Measurements from ENCODE around the gene TENM3. TPM values are rescaled to one million over a fixed set of nuclear protein-coding genes. Genes with fewer than 3 reads are reported as not detected.

The TENM3 gene
- total RNA-seq, 2 donors from 2014 or later, result 39.5 to 51.9 TPM

GRCh38 chr4:182205306-182205705 is 37.9 kb upstream of the TENM3 start:
- Mint-ChIP-seq H3K9me3 (no peaks in the 10 kb centered on the region), H3K4me3 (no peak overlapping the region), H3K27me3 (ENCODE audit: insufficient read depth) (no peaks in the 10 kb centered on the region), H3K4me1 (peaks cover 15% of the 10 kb centered on the region), H3K36me3 (ENCODE audit: low read depth) (no peaks in the 10 kb centered on the region), H3K27ac (no peak overlapping the region)
- WGBS, 2 experiments (ENCODE audit: insufficient coverage in 1 of 2, insufficient read length in 1 of 2), result 94 to 95% methylated on average over 4 to 9 of the region's 9 CpGs
- no peak overlapping the region for H3K27ac ChIP-seq (ENCODE audit: low read depth, low read length)
- no peak overlapping the region for H3K9ac ChIP-seq (ENCODE audit: extremely low read depth, low read length, poor library complexity, severe bottlenecking)
- H3K36me3 ChIP-seq (ENCODE audit: control insufficient read depth, insufficient read depth, low read length), result no peaks in the 10 kb centered on the region
- H3K4me3 ChIP-seq (ENCODE audit: low read length), result no peak overlapping the region
- TF ChIP-seq, protein P1, sequence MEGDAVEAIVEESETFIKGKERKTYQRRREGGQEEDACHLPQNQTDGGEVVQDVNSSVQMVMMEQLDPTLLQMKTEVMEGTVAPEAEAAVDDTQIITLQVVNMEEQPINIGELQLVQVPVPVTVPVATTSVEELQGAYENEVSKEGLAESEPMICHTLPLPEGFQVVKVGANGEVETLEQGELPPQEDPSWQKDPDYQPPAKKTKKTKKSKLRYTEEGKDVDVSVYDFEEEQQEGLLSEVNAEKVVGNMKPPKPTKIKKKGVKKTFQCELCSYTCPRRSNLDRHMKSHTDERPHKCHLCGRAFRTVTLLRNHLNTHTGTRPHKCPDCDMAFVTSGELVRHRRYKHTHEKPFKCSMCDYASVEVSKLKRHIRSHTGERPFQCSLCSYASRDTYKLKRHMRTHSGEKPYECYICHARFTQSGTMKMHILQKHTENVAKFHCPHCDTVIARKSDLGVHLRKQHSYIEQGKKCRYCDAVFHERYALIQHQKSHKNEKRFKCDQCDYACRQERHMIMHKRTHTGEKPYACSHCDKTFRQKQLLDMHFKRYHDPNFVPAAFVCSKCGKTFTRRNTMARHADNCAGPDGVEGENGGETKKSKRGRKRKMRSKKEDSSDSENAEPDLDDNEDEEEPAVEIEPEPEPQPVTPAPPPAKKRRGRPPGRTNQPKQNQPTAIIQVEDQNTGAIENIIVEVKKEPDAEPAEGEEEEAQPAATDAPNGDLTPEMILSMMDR (conservative IDR thresholded peaks at IDR 0.05), result no peak
- DNase-seq, result no peak
- peaks cover 4% of the 10 kb centered on the region for H3K4me1 ChIP-seq (ENCODE audit: control insufficient read depth, insufficient read depth, low read length)
- no peaks in the 10 kb centered on the region for H3K9me3 ChIP-seq (ENCODE audit: control insufficient read depth, low read length)
- no peaks in the 10 kb centered on the region for H3K27me3 ChIP-seq (ENCODE audit: control insufficient read depth, insufficient read depth, low read length, poor library complexity, severe bottlenecking)

DNA sequence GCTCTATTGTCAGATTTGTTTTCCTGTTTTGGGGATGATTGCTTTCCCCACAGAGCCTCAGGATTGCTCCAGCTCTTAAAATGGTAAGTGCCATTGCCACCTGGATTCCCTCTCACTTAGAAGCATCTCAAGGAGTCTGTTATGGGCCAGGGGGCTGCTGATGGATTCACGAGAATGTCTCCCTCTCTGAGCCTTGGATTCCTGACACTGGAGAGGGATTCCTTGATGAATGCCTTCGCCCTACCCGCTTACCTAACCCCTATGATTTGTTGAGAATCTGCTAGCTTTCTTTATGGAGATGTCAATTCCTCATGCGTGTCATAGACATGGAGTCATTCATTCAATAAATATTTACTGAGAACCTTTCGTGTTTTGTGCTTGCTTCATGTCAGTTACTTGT is 36.9 kb upstream of the TENM3 start:
- H3K4me3 Mint-ChIP-seq, result no peak overlapping the region
- Histone ChIP-seq H3K9ac (ENCODE audit: extremely low read depth, low read length, poor library complexity, severe bottlenecking) (no peak overlapping the region), H3K27ac (ENCODE audit: low read depth, low read length) (no peak overlapping the region), H3K4me1 (ENCODE audit: control insufficient read depth, insufficient read depth, low read length) (peaks cover 4% of the 10 kb centered on the region), H3K36me3 (ENCODE audit: control insufficient read depth, insufficient read depth, low read length) (no peaks in the 10 kb centered on the region), H3K4me3 (ENCODE audit: low read length) (no peak overlapping the region), H3K9me3 (ENCODE audit: control insufficient read depth, low read length) (no peaks in the 10 kb centered on the region), H3K27me3 (ENCODE audit: control insufficient read depth, insufficient read depth, low read length, poor library complexity, severe bottlenecking) (no peaks in the 10 kb centered on the region)
- no peaks in the 10 kb centered on the region for H3K27me3 Mint-ChIP-seq (ENCODE audit: insufficient read depth)
- DNase-seq, result no peak
- H3K36me3 Mint-ChIP-seq (ENCODE audit: low read depth), result no peaks in the 10 kb centered on the region
- no peak overlapping the region for H3K27ac Mint-ChIP-seq
- H3K9me3 Mint-ChIP-seq, result no peaks in the 10 kb centered on the region
- TF ChIP-seq, protein P1 (conservative IDR thresholded peaks at IDR 0.05), result no peak
- 90 to 100% methylated on average over 2 to 5 of the region's 5 CpGs for WGBS, 2 experiments (ENCODE audit: insufficient coverage in 1 of 2, insufficient read length in 1 of 2)
- peaks cover 15% of the 10 kb centered on the region for H3K4me1 Mint-ChIP-seq

- Mint-ChIP-seq H3K36me3 (ENCODE audit: low read depth) (no peaks in the 10 kb centered on the region), H3K9me3 (no peaks in the 10 kb centered on the region), H3K4me3 (no peak overlapping the region), H3K27ac (no peak overlapping the region), H3K27me3 (ENCODE audit: insufficient read depth) (no peaks in the 10 kb centered on the region), H3K4me1 (peaks cover 15% of the 10 kb centered on the region)
- no peaks in the 10 kb centered on the region for H3K9me3 ChIP-seq (ENCODE audit: control insufficient read depth, low read length)
- no peak overlapping the region for H3K27ac ChIP-seq (ENCODE audit: low read depth, low read length)
- H3K4me3 ChIP-seq (ENCODE audit: low read length), result no peak overlapping the region
- 70 to 81% methylated on average over 4 of the region's 4 CpGs for WGBS, 2 experiments (ENCODE audit: insufficient coverage in 1 of 2, insufficient read length in 1 of 2)
- H3K4me1 ChIP-seq (ENCODE audit: control insufficient read depth, insufficient read depth, low read length), result peaks cover 4% of the 10 kb centered on the region
- DNase-seq, result no peak
- TF ChIP-seq, protein P1 (conservative IDR thresholded peaks at IDR 0.05), result no peak
- no peaks in the 10 kb centered on the region for H3K27me3 ChIP-seq (ENCODE audit: control insufficient read depth, insufficient read depth, low read length, poor library complexity, severe bottlenecking)
- no peak overlapping the region for H3K9ac ChIP-seq (ENCODE audit: extremely low read depth, low read length, poor library complexity, severe bottlenecking)
- no peaks in the 10 kb centered on the region for H3K36me3 ChIP-seq (ENCODE audit: control insufficient read depth, insufficient read depth, low read length)
Observed at GRCh38 chr4:182206916-182207315, 36.3 kb upstream of the TENM3 start.

Data from endodermal cell (in vitro differentiated cells).